ENCODE results near the gene PDE10A. TPM values are rescaled to one million over a fixed set of nuclear protein-coding genes. Genes with fewer than 3 reads are reported as not detected.

The PDE10A gene
- total RNA-seq, 1 donor from 2014 or later = 5.4 TPM

GRCh38 chr6:165647041-165647440 is 16.0 kb downstream of the PDE10A start:
- Histone ChIP-seq H3K79me2 (ENCODE audit: insufficient read depth, low read length) (no peaks in the 10 kb centered on the region), H3K9me3 (ENCODE audit: insufficient read depth, low read depth, low read length) (no peaks in the 10 kb centered on the region), H3K36me3 (ENCODE audit: insufficient read depth, low read length) (no peaks in the 10 kb centered on the region), H3K27ac (ENCODE audit: low read depth, low read length) (no peak overlapping the region), H3K27me3 (ENCODE audit: insufficient read depth, low read length) (no peaks in the 10 kb centered on the region), H3K4me3 (ENCODE audit: insufficient read depth, low read depth, low read length) (no peak overlapping the region), H3K4me1 (ENCODE audit: insufficient read depth, low read length) (no peaks in the 10 kb centered on the region), H3K4me2 (ENCODE audit: low read length) (no peak overlapping the region), H4K20me1 (ENCODE audit: insufficient read depth, low read length) (no peaks in the 10 kb centered on the region), H2AFZ (ENCODE audit: low read depth, low read length) (no peak overlapping the region), H3K9ac (ENCODE audit: low read length) (no peak overlapping the region)
- Mint-ChIP-seq H3K36me3 (ENCODE audit: low read depth, unreplicated experiment) (peaks cover 4% of the 10 kb centered on the region), H3K9me3 (ENCODE audit: unreplicated experiment) (no peaks in the 10 kb centered on the region), H3K4me3 (ENCODE audit: unreplicated experiment) (no peak overlapping the region), H3K27ac (ENCODE audit: unreplicated experiment) (no peak overlapping the region), H3K4me1 (ENCODE audit: low read depth, unreplicated experiment) (no peaks in the 10 kb centered on the region), H3K27me3 (ENCODE audit: low read depth, unreplicated experiment) (peaks cover 14% of the 10 kb centered on the region)
- DNase-seq (ENCODE audit: low read depth) (no peak), FAIRE-seq (no peak)
- no peak for TF ChIP-seq EZH2 (IDR thresholded peaks at IDR 0.05; ENCODE audit: insufficient read depth, low read length)
- TF ChIP-seq, protein P1, sequence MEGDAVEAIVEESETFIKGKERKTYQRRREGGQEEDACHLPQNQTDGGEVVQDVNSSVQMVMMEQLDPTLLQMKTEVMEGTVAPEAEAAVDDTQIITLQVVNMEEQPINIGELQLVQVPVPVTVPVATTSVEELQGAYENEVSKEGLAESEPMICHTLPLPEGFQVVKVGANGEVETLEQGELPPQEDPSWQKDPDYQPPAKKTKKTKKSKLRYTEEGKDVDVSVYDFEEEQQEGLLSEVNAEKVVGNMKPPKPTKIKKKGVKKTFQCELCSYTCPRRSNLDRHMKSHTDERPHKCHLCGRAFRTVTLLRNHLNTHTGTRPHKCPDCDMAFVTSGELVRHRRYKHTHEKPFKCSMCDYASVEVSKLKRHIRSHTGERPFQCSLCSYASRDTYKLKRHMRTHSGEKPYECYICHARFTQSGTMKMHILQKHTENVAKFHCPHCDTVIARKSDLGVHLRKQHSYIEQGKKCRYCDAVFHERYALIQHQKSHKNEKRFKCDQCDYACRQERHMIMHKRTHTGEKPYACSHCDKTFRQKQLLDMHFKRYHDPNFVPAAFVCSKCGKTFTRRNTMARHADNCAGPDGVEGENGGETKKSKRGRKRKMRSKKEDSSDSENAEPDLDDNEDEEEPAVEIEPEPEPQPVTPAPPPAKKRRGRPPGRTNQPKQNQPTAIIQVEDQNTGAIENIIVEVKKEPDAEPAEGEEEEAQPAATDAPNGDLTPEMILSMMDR (IDR thresholded peaks at IDR 0.05; ENCODE audit: insufficient read depth, low read depth, low read length) = no peak

DNA sequence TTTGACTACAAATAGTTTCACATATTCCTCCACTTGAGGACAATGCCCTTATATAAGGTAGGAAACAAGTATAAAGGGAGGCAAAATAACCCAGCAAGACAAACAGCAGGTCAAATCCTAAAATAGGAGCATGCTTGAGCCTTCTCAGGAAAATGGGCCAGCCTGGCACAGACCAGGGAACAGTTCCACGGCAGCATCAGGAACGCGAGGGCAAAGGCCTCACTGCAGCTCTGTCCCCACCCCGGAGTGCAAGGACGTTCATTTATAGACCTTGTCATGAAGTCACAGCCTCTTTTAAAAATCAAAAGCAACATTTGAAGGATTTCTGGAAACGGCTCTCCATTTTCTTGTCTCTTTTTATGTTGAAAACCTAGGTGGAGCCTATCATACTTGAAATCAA is 17.1 kb downstream of the PDE10A start:
- FAIRE-seq (no peak), DNase-seq (ENCODE audit: low read depth) (no peak)
- no peaks in the 10 kb centered on the region for H3K4me1 Mint-ChIP-seq (ENCODE audit: low read depth, unreplicated experiment)

More for the DNA sequence above, 17.1 kb downstream of the PDE10A start:
- Histone ChIP-seq H3K9me3 (ENCODE audit: insufficient read depth, low read depth, low read length) (no peaks in the 10 kb centered on the region), H2AFZ (ENCODE audit: low read depth, low read length) (no peak overlapping the region), H3K4me2 (ENCODE audit: low read length) (no peak overlapping the region), H3K36me3 (ENCODE audit: insufficient read depth, low read length) (no peaks in the 10 kb centered on the region), H3K4me1 (ENCODE audit: insufficient read depth, low read length) (no peaks in the 10 kb centered on the region), H3K27ac (ENCODE audit: low read depth, low read length) (no peak overlapping the region), H3K27me3 (ENCODE audit: insufficient read depth, low read length) (no peaks in the 10 kb centered on the region), H4K20me1 (ENCODE audit: insufficient read depth, low read length) (no peaks in the 10 kb centered on the region), H3K4me3 (ENCODE audit: insufficient read depth, low read depth, low read length) (no peak overlapping the region), H3K9ac (ENCODE audit: low read length) (no peak overlapping the region), H3K79me2 (ENCODE audit: insufficient read depth, low read length) (no peaks in the 10 kb centered on the region)
- no peak overlapping the region for H3K4me3 Mint-ChIP-seq (ENCODE audit: unreplicated experiment)
- peaks cover 4% of the 10 kb centered on the region for H3K36me3 Mint-ChIP-seq (ENCODE audit: low read depth, unreplicated experiment)
- no peaks in the 10 kb centered on the region for H3K9me3 Mint-ChIP-seq (ENCODE audit: unreplicated experiment)
- no peak for TF ChIP-seq EZH2 (IDR thresholded peaks at IDR 0.05; ENCODE audit: insufficient read depth, low read length)
- TF ChIP-seq, protein P1 (IDR thresholded peaks at IDR 0.05; ENCODE audit: insufficient read depth, low read depth, low read length) = no peak
- H3K27me3 Mint-ChIP-seq (ENCODE audit: low read depth, unreplicated experiment) = peaks cover 18% of the 10 kb centered on the region
- H3K27ac Mint-ChIP-seq (ENCODE audit: unreplicated experiment) = no peak overlapping the region
